ENCODE data around the gene ELP5. TPM values are rescaled to one million over a fixed set of nuclear protein-coding genes. Genes with fewer than 3 reads are reported as not detected.

ELP5 gene
- total RNA-seq, 1 donor from 2014 or later = 106 TPM

GRCh38 chr17:7262935-7263800 is 11.2 kb downstream of the ELP5 start:
- peaks cover 17% of the 10 kb centered on the region for H3K27me3 ChIP-seq
- no peak overlapping the region for H3K27ac ChIP-seq
- no peaks in the 10 kb centered on the region for H3K9me3 ChIP-seq
- H3K4me3 ChIP-seq = peak overlapping the region; percentile 17 to 53
- intact Hi-C loops (cut with DNase I) = no loop called here
- peaks cover 0 to 18% of the 10 kb centered on the region in 2 donors for H3K36me3 ChIP-seq
- TF ChIP-seq CTCF (IDR thresholded peaks at IDR 0.05) = no peak
- peaks cover 8 to 13% of the 10 kb centered on the region in 2 donors for H3K4me1 ChIP-seq
- no peak for DNase-seq (ENCODE audit: low spot score in 2 of 2)

- intact Hi-C loops (cut with DNase I) = no loop called here
- Histone ChIP-seq H3K27ac (no peak overlapping the region), H3K4me1 (peaks cover 8 to 13% of the 10 kb centered on the region in 2 donors), H3K9me3 (no peaks in the 10 kb centered on the region), H3K36me3 (peaks cover 0 to 12% of the 10 kb centered on the region in 2 donors), H3K4me3 (peak overlapping the region in 1 of 2 donors; percentile 53), H3K27me3 (peaks cover 17% of the 10 kb centered on the region)
- no peak for DNase-seq (ENCODE audit: low spot score in 2 of 2)
- TF ChIP-seq CTCF (IDR thresholded peaks at IDR 0.05) = no peak
Measured at GRCh38 chr17:7263801-7264078, 11.7 kb downstream of the ELP5 start.

- Histone ChIP-seq H3K27ac (no peak overlapping the region), H3K9me3 (no peaks in the 10 kb centered on the region), H3K4me3 (no peak overlapping the region), H3K27me3 (peaks cover 13% of the 10 kb centered on the region), H3K4me1 (peaks cover 8% of the 10 kb centered on the region in 2 donors), H3K36me3 (no peaks in the 10 kb centered on the region)
- intact Hi-C loops (cut with DNase I) = no loop called here
- no peak for TF ChIP-seq CTCF (IDR thresholded peaks at IDR 0.05)
- DNase-seq (ENCODE audit: low spot score in 2 of 2) = no peak
Measured at GRCh38 chr17:7266784-7267183, 14.8 kb downstream of the ELP5 start.

GRCh38 chr17:7279448-7279847 is 27.4 kb downstream of the ELP5 start:
- TF ChIP-seq CTCF (IDR thresholded peaks at IDR 0.05) = no peak
- no peaks in the 10 kb centered on the region for H3K27me3 ChIP-seq
- DNase-seq (ENCODE audit: low spot score in 2 of 2) = no peak
- no peak overlapping the region for H3K4me3 ChIP-seq
- H3K9me3 ChIP-seq = no peaks in the 10 kb centered on the region
- no peak overlapping the region for H3K27ac ChIP-seq
- intact Hi-C loops (cut with DNase I) = no loop called here
- H3K4me1 ChIP-seq = peaks cover 9 to 16% of the 10 kb centered on the region in 2 donors
- H3K36me3 ChIP-seq = no peaks in the 10 kb centered on the region

- Histone ChIP-seq H3K4me1 (peaks cover 9 to 16% of the 10 kb centered on the region in 2 donors), H3K9me3 (no peaks in the 10 kb centered on the region)
- intact Hi-C loops (cut with DNase I) = loop anchor here (1.0 to 2.0 kb wide), 4 partner anchors 16 to 66 kb away; partner anchors contain the start of gene ELP5
Measured at GRCh38 chr17:7280519-7281073, 28.6 kb downstream of the ELP5 start.

More at GRCh38 chr17:7280519-7281073, 28.6 kb downstream of the ELP5 start:
- peak in 1 of 2 donors; percentile 89 for DNase-seq (ENCODE audit: low spot score in 2 of 2)
- peak; percentile 90 to 94 (median 94) for TF ChIP-seq CTCF (IDR thresholded peaks at IDR 0.05)
- Histone ChIP-seq H3K27ac (peak overlapping the region; percentile 73 to 81), H3K27me3 (no peaks in the 10 kb centered on the region), H3K4me3 (peak overlapping the region; percentile 56), H3K36me3 (no peaks in the 10 kb centered on the region)

Measured in ascending aorta (tissue), 2 donors.